WTC11 (cell line): ENCODE data around the gene TMEM81. TPM values are rescaled to one million over a fixed set of nuclear protein-coding genes. Genes with fewer than 3 reads are reported as not detected.

Source experiments
- ATAC-seq: fragments of 200-7000 bp; cut with Tn5 transposase; 2 replicates; pipeline ENCODE4 v1.10.0; 2021; ENCODE audit warnings: mild to moderate bottlenecking, moderate library complexity
- CTCF ChIA-PET: fragments of 300-600 bp; sonication (Branson Sonifier 250); formaldehyde crosslinking; loops from one replicate; lab custom pipeline; 2021; ENCODE audit warnings: antibody characterized with exemption; lab: Charles Lee
- POLR2A ChIA-PET: fragments of 350-600 bp; sonication (Branson Sonifier 250); formaldehyde crosslinking; loops from one replicate; lab custom pipeline; 2021; ENCODE audit warnings: antibody characterized with exemption; lab: Charles Lee
- DNase-seq: peaks from one replicate; pipeline ENCODE4 v3.0.0; 2021; ENCODE audit warnings: low spot score
- H3K27ac Mint-ChIP-seq: 2 replicates; pipeline ENCODE4 v1.8.0; 2021; ENCODE audit warnings: mixed read lengths
- H3K27me3 Mint-ChIP-seq: 2 replicates; pipeline ENCODE4 v1.8.0; 2021; ENCODE audit warnings: low read depth, mild to moderate bottlenecking, moderate library complexity, mixed read lengths
- H3K36me3 Mint-ChIP-seq: 2 replicates; pipeline ENCODE4 v1.8.0; 2021; ENCODE audit warnings: mixed read lengths
- H3K4me1 Mint-ChIP-seq: 2 replicates; pipeline ENCODE4 v1.8.0; 2022; ENCODE audit warnings: mixed read lengths
- H3K4me3 Mint-ChIP-seq: 2 replicates; pipeline ENCODE4 v1.8.0; 2021; ENCODE audit warnings: mild to moderate bottlenecking, moderate library complexity, mixed read lengths
- H3K9me3 Mint-ChIP-seq: 2 replicates; pipeline ENCODE4 v1.8.0; 2021; ENCODE audit warnings: mixed read lengths
- E2F4 ChIP-seq: sonication (generic); formaldehyde crosslinking; IDR thresholded peaks from 2 replicates; pipeline ENCODE4 v1.8.1; 2022; ENCODE audit warnings: low read depth, mild to moderate bottlenecking, moderate library complexity, missing genetic modification reagents, borderline replicate concordance
- EMX1 ChIP-seq: fragments of 250-450 bp; sonication (Bioruptor Pico); IDR thresholded peaks from 2 replicates; pipeline ENCODE4 v1.8.0; 2021; ENCODE audit warnings: mild to moderate bottlenecking
- GABPB1 ChIP-seq: sonication (generic); formaldehyde crosslinking; IDR thresholded peaks from 2 replicates; pipeline ENCODE4 v1.8.1; 2023; ENCODE audit warnings: mild to moderate bottlenecking, missing genetic modification reagents
- GRHL2 ChIP-seq: fragments of 250-450 bp; sonication (Bioruptor Pico); IDR thresholded peaks from 2 replicates; pipeline ENCODE4 v1.8.0; 2022; ENCODE audit warnings: mild to moderate bottlenecking, moderate library complexity; ENCODE audit not compliant: insufficient replicate concordance, severe bottlenecking
- NFATC4 ChIP-seq: fragments of 250-450 bp; sonication (Bioruptor Pico); IDR thresholded peaks from 2 replicates; pipeline ENCODE4 v1.9.0; 2021; ENCODE audit warnings: mild to moderate bottlenecking
- NFE2L1 ChIP-seq: sonication (generic); formaldehyde crosslinking; IDR thresholded peaks from 2 replicates; pipeline ENCODE4 v1.8.1; 2023; ENCODE audit warnings: missing genetic modification reagents
- NR1H2 ChIP-seq: sonication (generic); formaldehyde crosslinking; IDR thresholded peaks from 2 replicates; pipeline ENCODE4 v1.9.0; 2021; ENCODE audit warnings: mild to moderate bottlenecking, moderate library complexity, missing genetic modification reagents
- PRDM15 ChIP-seq: sonication (generic); formaldehyde crosslinking; IDR thresholded peaks from 2 replicates; pipeline ENCODE4 v1.8.0; 2022; ENCODE audit warnings: missing genetic modification reagents
- SOX15 ChIP-seq: fragments of 250-450 bp; sonication (Bioruptor Pico); IDR thresholded peaks from 2 replicates; pipeline ENCODE4 v1.9.0; 2021; ENCODE audit warnings: mild to moderate bottlenecking
- TEAD4 ChIP-seq: sonication (generic); formaldehyde crosslinking; IDR thresholded peaks from 2 replicates; pipeline ENCODE4 v1.8.0; 2022; ENCODE audit warnings: mild to moderate bottlenecking, missing genetic modification reagents
- TP53 ChIP-seq: sonication (generic); formaldehyde crosslinking; IDR thresholded peaks from 2 replicates; pipeline ENCODE4 v1.8.1; 2023; ENCODE audit warnings: mild to moderate bottlenecking, missing genetic modification reagents
- USF1 ChIP-seq: sonication (generic); formaldehyde crosslinking; IDR thresholded peaks from 2 replicates; pipeline ENCODE4 v1.8.0; 2022; ENCODE audit warnings: mild to moderate bottlenecking, missing genetic modification reagents
- ZSCAN18 ChIP-seq: fragments of 250-450 bp; sonication (Bioruptor Pico); IDR thresholded peaks from 2 replicates; pipeline ENCODE4 v2.1.2; 2022; ENCODE audit warnings: mild to moderate bottlenecking, moderate library complexity
- total RNA-seq: library from RNA; stranded (reverse); gene quantifications from 3 replicates; pipeline ENCODE4 v1.2.3, GENCODE V29; 2021
- TF ChIP-seq, protein P1 (sequence below): sonication (generic); formaldehyde crosslinking; IDR thresholded peaks from 2 replicates; pipeline ENCODE4 v1.8.1; 2022; ENCODE audit warnings: mild to moderate bottlenecking, missing genetic modification reagents, moderate library complexity, borderline replicate concordance
- TF ChIP-seq, protein P2 (sequence below): sonication (generic); formaldehyde crosslinking; IDR thresholded peaks from 2 replicates; pipeline ENCODE4 v1.8.1; 2022; ENCODE audit warnings: missing genetic modification reagents, borderline replicate concordance
- TF ChIP-seq, protein P3 (sequence below): sonication (generic); formaldehyde crosslinking; conservative IDR thresholded peaks from 2 replicates; pipeline ENCODE4 v1.8.1; 2023; ENCODE audit warnings: mild to moderate bottlenecking, low read depth, missing genetic modification reagents, moderate library complexity

The TMEM81 gene
- total RNA-seq, 1 experiment from 2014 or later, result 7.5 TPM

DNA sequence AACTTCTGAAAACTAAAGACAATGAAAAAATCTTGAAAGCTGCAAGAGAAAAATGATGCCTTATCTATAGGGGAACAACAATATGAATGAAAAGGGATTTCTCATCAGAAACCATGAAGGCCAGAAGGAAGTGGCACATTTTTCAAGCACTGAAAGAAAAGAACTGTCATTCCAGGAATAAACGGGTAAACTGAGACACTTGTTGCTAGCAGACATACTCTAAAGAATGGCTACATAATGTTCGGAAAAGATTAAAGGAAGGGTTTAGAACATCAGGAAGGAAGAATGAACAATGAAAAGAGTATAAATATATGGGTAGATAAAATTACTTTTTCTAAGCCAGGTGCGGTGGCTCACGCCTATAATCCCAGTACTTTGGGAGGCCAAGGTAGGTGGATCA is 23.1 kb upstream of the TMEM81 start:
- Mint-ChIP-seq H3K4me3 (no peak overlapping the region), H3K36me3 (peaks cover 47% of the 10 kb centered on the region), H3K9me3 (peaks cover 3% of the 10 kb centered on the region; the same call in 1 of the 2 replicates), H3K4me1 (no peaks in the 10 kb centered on the region), H3K27ac (no peak overlapping the region), H3K27me3 (no peaks in the 10 kb centered on the region)
- ChIA-PET CTCF (interaction anchor here (1.6 kb wide), 1 partner anchor 46 kb away, joined by 6 read pairs; no protein-coding TSS in a partner anchor), POLR2A (no interaction called here)
- ATAC-seq (no peak), DNase-seq (no peak)
- TF ChIP-seq, protein P1, sequence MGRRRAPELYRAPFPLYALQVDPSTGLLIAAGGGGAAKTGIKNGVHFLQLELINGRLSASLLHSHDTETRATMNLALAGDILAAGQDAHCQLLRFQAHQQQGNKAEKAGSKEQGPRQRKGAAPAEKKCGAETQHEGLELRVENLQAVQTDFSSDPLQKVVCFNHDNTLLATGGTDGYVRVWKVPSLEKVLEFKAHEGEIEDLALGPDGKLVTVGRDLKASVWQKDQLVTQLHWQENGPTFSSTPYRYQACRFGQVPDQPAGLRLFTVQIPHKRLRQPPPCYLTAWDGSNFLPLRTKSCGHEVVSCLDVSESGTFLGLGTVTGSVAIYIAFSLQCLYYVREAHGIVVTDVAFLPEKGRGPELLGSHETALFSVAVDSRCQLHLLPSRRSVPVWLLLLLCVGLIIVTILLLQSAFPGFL (CRISPR knock-in tag), result no peak

- TF ChIP-seq GABPB1 (CRISPR knock-in tag) (no peak), ZSCAN18 (no peak), E2F4 (CRISPR knock-in tag) (no peak), PRDM15 (CRISPR knock-in tag) (no peak), GRHL2 (CRISPR knock-in tag) (no peak)
- DNase-seq, result no peak
- ChIA-PET POLR2A (no interaction called here), CTCF (no interaction called here)
- no peak overlapping the region for H3K27ac Mint-ChIP-seq
- no peaks in the 10 kb centered on the region for H3K4me1 Mint-ChIP-seq
- ATAC-seq, result no peak
- H3K9me3 Mint-ChIP-seq, result peaks cover 3% of the 10 kb centered on the region; the same call in 1 of the 2 replicates
- no peaks in the 10 kb centered on the region for H3K27me3 Mint-ChIP-seq
- no peak overlapping the region for H3K4me3 Mint-ChIP-seq
- peaks cover 82% of the 10 kb centered on the region for H3K36me3 Mint-ChIP-seq
Measured at GRCh38 chr1:205102404-205102803, 18.1 kb upstream of the TMEM81 start.

DNA sequence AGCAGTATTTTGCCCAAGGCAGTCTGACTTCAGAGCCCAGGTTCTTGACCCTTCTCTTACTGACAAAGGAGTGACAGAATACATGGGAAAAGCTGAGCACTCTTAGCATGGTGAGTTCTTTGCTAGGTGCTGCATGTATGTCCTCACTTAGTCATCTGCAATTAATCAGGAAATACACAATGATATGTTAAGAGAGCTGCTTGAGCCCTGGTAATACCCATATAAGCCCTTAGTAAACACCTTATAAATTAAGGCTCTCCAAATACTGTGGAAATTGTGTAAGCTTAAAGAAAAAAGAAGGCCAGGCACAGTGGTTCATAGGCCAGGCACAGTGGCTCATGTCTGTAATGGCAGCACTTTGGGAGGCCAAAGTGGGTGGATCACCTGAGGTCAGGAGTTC is 14.0 kb upstream of the TMEM81 start:
- ChIA-PET CTCF (no interaction called here), POLR2A (no interaction called here)
- Mint-ChIP-seq H3K27ac (no peak overlapping the region), H3K36me3 (peaks cover 82% of the 10 kb centered on the region), H3K9me3 (no peaks in the 10 kb centered on the region), H3K4me3 (no peak overlapping the region), H3K27me3 (no peaks in the 10 kb centered on the region), H3K4me1 (no peaks in the 10 kb centered on the region)
- no peak for ATAC-seq
- TF ChIP-seq NFE2L1 (CRISPR knock-in tag) (no peak), EMX1 (CRISPR knock-in tag) (no peak), TEAD4 (no peak), NFATC4 (CRISPR knock-in tag) (no peak), SOX15 (no peak), USF1 (CRISPR knock-in tag) (no peak), TP53 (CRISPR knock-in tag) (no peak), NR1H2 (no peak), GABPB1 (CRISPR knock-in tag) (no peak)
- TF ChIP-seq, protein P2, sequence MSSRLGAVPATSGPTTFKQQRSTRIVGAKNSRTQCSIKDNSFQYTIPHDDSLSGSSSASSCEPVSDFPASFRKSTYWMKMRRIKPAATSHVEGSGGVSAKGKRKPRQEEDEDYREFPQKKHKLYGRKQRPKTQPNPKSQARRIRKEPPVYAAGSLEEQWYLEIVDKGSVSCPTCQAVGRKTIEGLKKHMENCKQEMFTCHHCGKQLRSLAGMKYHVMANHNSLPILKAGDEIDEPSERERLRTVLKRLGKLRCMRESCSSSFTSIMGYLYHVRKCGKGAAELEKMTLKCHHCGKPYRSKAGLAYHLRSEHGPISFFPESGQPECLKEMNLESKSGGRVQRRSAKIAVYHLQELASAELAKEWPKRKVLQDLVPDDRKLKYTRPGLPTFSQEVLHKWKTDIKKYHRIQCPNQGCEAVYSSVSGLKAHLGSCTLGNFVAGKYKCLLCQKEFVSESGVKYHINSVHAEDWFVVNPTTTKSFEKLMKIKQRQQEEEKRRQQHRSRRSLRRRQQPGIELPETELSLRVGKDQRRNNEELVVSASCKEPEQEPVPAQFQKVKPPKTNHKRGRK, result no peak
- TF ChIP-seq, protein P3, sequence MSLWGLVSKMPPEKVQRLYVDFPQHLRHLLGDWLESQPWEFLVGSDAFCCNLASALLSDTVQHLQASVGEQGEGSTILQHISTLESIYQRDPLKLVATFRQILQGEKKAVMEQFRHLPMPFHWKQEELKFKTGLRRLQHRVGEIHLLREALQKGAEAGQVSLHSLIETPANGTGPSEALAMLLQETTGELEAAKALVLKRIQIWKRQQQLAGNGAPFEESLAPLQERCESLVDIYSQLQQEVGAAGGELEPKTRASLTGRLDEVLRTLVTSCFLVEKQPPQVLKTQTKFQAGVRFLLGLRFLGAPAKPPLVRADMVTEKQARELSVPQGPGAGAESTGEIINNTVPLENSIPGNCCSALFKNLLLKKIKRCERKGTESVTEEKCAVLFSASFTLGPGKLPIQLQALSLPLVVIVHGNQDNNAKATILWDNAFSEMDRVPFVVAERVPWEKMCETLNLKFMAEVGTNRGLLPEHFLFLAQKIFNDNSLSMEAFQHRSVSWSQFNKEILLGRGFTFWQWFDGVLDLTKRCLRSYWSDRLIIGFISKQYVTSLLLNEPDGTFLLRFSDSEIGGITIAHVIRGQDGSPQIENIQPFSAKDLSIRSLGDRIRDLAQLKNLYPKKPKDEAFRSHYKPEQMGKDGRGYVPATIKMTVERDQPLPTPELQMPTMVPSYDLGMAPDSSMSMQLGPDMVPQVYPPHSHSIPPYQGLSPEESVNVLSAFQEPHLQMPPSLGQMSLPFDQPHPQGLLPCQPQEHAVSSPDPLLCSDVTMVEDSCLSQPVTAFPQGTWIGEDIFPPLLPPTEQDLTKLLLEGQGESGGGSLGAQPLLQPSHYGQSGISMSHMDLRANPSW, result no peak
- DNase-seq, result no peak
